H1 (cell line): Measurements from ENCODE around the gene PLD3. TPM values are rescaled to one million over a fixed set of nuclear protein-coding genes. Genes with fewer than 3 reads are reported as not detected.

Source experiments
- BACH1 ChIP-seq: IDR thresholded peaks from 2 replicates; pipeline ENCODE4 v1.6.1; 2012; ENCODE audit warnings: low read length, improper control_type of control experiment
- KDM1A ChIP-seq: fragments of 200-600, 300-600 bp; sonication (generic); IDR thresholded peaks from 2 replicates; pipeline ENCODE4 v1.7.1; 2016; ENCODE audit warnings: mild to moderate bottlenecking, low read length, borderline replicate concordance
- POLR2AphosphoS5 ChIP-seq: IDR thresholded peaks from 2 replicates; pipeline ENCODE4 v1.6.1; 2011; ENCODE audit warnings: low read depth, low read length
- polyA plus RNA-seq, 7 experiments: library from polyadenylated mRNA; depleted of rRNA in 3 of 7; stranded (reverse) in 5 of 7; unstranded in 2 of 7; fragments of >200 nt in 5 of 7; fragments of 200-250 nt in 2 of 7; gene quantifications; 1 replicate in 5 of 7; 2 replicates in 1 of 7; 4 replicates in 1 of 7; pipeline versions ENCODE4 v1.2.1 to v1.2.3, GENCODE V29; 2011 to 2013; ENCODE audit warnings: missing spikeins in 2 of 7, mixed read lengths in 2 of 7
- total RNA-seq: library from RNA; stranded (reverse); fragmentation: NEBNext Ultra II Directional; extraction: Animal tissue kit (Norgen Biotek cat#: 25700); gene quantifications from 2 replicates; pipeline ENCODE4 v1.2.1, GENCODE V29; 2021

PLD3 gene
- total and polyA plus RNA-seq, 2 of the 8 experiments (the other 6 are each of a cell fraction or from before 2014, with no cell fraction given) = 180 to 543 TPM

GRCh38 chr19:40365010-40365409 lies 16.5 kb downstream of the PLD3 start (continued):
- TF ChIP-seq KDM1A = no peak
- no peak for TF ChIP-seq POLR2AphosphoS5
- no peak for TF ChIP-seq BACH1
- TF ChIP-seq, all 59 proteins: peak for 0
